CD4-positive, alpha-beta T cell (primary cell): Measurements from ENCODE around the gene FAM53B. TPM values are rescaled to one million over a fixed set of nuclear protein-coding genes. Genes with fewer than 3 reads are reported as not detected.

Experiments used
- ATAC-seq: fragments of 200-7000 bp; cut with Tn5 transposase; one replicate; pipeline ENCODE4 v1.10.0; 2022; ENCODE audit warnings: mild to moderate bottlenecking; ENCODE audit not compliant: poor library complexity
- CTCF ChIA-PET: fragments of 350-600 bp; sonication (Branson Sonifier 250); formaldehyde crosslinking; loops from one replicate; lab custom pipeline; 2021; ENCODE audit warnings: antibody characterized with exemption, inconsistent platforms; lab: Charles Lee
- POLR2A ChIA-PET: fragments of 350-600 bp; sonication (Branson Sonifier 250); formaldehyde crosslinking; loops from one replicate; lab custom pipeline; 2021; ENCODE audit warnings: antibody characterized with exemption, inconsistent platforms; lab: Charles Lee
- DNase-seq, 14 experiments: peaks; one replicate each; pipeline ENCODE4 v3.0.0-alpha.2; 2013 to 2020; ENCODE audit warnings: mixed read lengths in 2 of 14
- H3K27ac ChIP-seq, 2 donors: one replicate each; pipeline versions ENCODE4 v1.5.1 to v1.7.0; 2013; ENCODE audit warnings: low read length in 2 of 2, low read depth in 1 of 2, mild to moderate bottlenecking in 1 of 2
- H3K27me3 ChIP-seq, 2 experiments: 1 replicate in 1 of 2; 2 replicates in 1 of 2; pipeline versions ENCODE4 v1.6.1 to v1.7.0; 2013; ENCODE audit warnings: low read length in 2 of 2, control low read depth in 1 of 2, mild to moderate bottlenecking in 1 of 2, moderate library complexity in 1 of 2; ENCODE audit not compliant: insufficient read depth in 2 of 2, control insufficient read depth in 1 of 2
- H3K36me3 ChIP-seq: one replicate; pipeline ENCODE4 v1.6.1; 2013; ENCODE audit warnings: low read length, control low read depth; ENCODE audit not compliant: insufficient read depth
- H3K4me1 ChIP-seq: one replicate; pipeline ENCODE4 v1.6.1; 2013; ENCODE audit warnings: low read length, control low read depth; ENCODE audit not compliant: insufficient read depth
- H3K4me3 ChIP-seq: one replicate; pipeline ENCODE4 v1.5.1; 2013; ENCODE audit warnings: mild to moderate bottlenecking, low read length, moderate library complexity
- H3K9me3 ChIP-seq, 2 experiments: 1 replicate in 1 of 2; 2 replicates in 1 of 2; pipeline versions ENCODE4 v1.6.1 to v1.7.0; 2013; ENCODE audit warnings: low read length in 2 of 2, mild to moderate bottlenecking in 2 of 2, control low read depth in 1 of 2, moderate library complexity in 1 of 2; ENCODE audit not compliant: control insufficient read depth in 1 of 2, insufficient read depth in 1 of 2
- H3K27ac Mint-ChIP-seq: one replicate; pipeline ENCODE4 v1.8.0; 2020; ENCODE audit warnings: mixed read lengths
- H3K27me3 Mint-ChIP-seq: one replicate; pipeline ENCODE4 v1.8.0; 2021; ENCODE audit warnings: mixed read lengths
- H3K36me3 Mint-ChIP-seq: one replicate; pipeline ENCODE4 v1.8.0; 2021; ENCODE audit warnings: low read depth, mixed read lengths
- H3K4me1 Mint-ChIP-seq: one replicate; pipeline ENCODE4 v1.8.0; 2021; ENCODE audit warnings: low read depth, mixed read lengths
- H3K4me3 Mint-ChIP-seq: one replicate; pipeline ENCODE4 v1.8.0; 2020; ENCODE audit warnings: mild to moderate bottlenecking, mixed read lengths
- H3K9me3 Mint-ChIP-seq: one replicate; pipeline ENCODE4 v1.8.0; 2020; ENCODE audit warnings: mixed read lengths
- intact Hi-C, 2 experiments: fragments of 100-400 bp; cut with DNase I in 1 of 2; cut with micrococcal nuclease in 1 of 2; formaldehyde crosslinking; loops; one replicate each; pipeline versions ENCODE4 v1.15.1 to v1.9.0; 2023 to 2025; cut with DNase I, micrococcal nuclease
- total RNA-seq, 174 experiments: library from RNA in 2 of 174; stranded (reverse) in 2 of 174; gene quantifications; one replicate each; pipeline ENCODE4 v1.2.3 and lab custom pipeline; 2021 to 2026
- TF ChIP-seq, protein P1 (sequence below): fragments of 200-600 bp; IDR thresholded peaks from one replicate; pipeline ENCODE4 v1.8.0; 2022; ENCODE audit warnings: antibody characterized with exemption, mild to moderate bottlenecking

The FAM53B gene
- total RNA-seq, 2 experiments from 2014 or later, result 32.9 to 33.6 TPM

DNA sequence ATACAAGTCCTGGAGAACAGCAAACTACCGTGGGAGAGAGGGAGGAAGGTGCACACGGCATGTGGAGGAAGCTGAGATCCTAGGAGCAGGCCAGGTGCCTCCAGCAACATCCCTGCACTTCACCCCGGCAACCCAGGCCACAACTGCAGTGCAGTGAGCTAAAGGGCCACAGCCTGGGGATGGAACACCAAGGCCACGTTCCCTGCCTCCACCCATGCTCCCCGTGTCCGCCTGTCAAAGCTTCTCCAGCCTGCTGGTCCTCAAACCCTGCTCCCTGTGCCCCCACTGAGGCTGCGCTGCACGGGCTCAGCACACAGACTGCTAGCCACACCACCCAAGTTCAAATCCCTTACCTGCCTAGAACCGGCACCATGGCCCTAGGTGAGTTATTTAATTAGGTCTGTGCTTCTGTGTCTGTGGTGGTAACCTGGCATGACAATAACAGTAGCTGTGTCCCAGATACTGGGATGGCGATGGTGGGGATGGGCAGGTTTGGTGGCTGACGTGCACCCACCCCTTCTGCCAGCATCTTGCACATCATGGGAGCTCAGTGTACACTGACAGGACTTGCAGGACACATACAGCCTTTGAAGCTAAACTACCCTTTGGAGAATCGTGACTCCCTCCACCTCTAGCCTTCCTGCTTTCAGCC lies 85.5 kb downstream of the FAM53B start:
- peak overlapping the region; percentile 81 for H3K27ac Mint-ChIP-seq
- TF ChIP-seq, protein P1, sequence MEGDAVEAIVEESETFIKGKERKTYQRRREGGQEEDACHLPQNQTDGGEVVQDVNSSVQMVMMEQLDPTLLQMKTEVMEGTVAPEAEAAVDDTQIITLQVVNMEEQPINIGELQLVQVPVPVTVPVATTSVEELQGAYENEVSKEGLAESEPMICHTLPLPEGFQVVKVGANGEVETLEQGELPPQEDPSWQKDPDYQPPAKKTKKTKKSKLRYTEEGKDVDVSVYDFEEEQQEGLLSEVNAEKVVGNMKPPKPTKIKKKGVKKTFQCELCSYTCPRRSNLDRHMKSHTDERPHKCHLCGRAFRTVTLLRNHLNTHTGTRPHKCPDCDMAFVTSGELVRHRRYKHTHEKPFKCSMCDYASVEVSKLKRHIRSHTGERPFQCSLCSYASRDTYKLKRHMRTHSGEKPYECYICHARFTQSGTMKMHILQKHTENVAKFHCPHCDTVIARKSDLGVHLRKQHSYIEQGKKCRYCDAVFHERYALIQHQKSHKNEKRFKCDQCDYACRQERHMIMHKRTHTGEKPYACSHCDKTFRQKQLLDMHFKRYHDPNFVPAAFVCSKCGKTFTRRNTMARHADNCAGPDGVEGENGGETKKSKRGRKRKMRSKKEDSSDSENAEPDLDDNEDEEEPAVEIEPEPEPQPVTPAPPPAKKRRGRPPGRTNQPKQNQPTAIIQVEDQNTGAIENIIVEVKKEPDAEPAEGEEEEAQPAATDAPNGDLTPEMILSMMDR, result no peak
- H3K36me3 Mint-ChIP-seq, result peaks cover 17% of the 10 kb centered on the region
- peak overlapping the region; percentile 57 to 83 for H3K27ac ChIP-seq
- peaks cover 26% of the 10 kb centered on the region for H3K36me3 ChIP-seq
- intact Hi-C loops, result no loop called here
- DNase-seq (peak in 2 of 14 experiments; percentile 32 to 51), ATAC-seq (peak; percentile 11)
- H3K27me3 ChIP-seq, result no peaks in the 10 kb centered on the region
- peaks cover 93% of the 10 kb centered on the region for H3K4me1 ChIP-seq
- H3K4me1 Mint-ChIP-seq, result peaks cover 81% of the 10 kb centered on the region
- peak overlapping the region; percentile 30 for H3K4me3 Mint-ChIP-seq
- no peaks in the 10 kb centered on the region for H3K9me3 Mint-ChIP-seq
- no peaks in the 10 kb centered on the region for H3K9me3 ChIP-seq
- ChIA-PET POLR2A (interaction anchor here (0.9 to 1.4 kb wide), 11 partner anchors 10 to 82 kb away, joined by 3 to 11 read pairs (median 4); no protein-coding TSS in a partner anchor), CTCF (interaction anchor here (0.9 to 2.0 kb wide), 5 partner anchors 11 to 84 kb away, joined by 3 to 7 read pairs (median 5); no protein-coding TSS in a partner anchor)
- no peak overlapping the region for H3K4me3 ChIP-seq
- H3K27me3 Mint-ChIP-seq, result no peaks in the 10 kb centered on the region

DNA sequence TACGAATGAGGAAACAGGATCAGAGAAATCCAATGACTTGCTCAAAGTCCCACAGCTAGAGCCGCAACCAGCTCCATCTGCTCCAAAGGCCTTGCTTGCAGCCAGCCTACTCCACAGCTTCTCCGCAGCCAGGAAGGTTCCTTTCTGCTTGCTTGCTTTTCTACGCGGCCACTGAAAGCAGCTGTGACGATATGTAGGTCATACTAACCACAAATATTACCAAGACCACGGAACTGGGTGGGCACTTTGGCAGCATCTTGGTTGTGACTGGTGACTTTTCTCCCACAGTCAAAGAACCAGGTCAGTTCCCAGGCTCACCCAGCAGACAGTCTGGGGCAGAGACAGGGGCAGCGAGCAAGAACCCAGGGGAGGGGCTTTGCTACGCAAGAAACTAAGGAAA lies 86.4 kb downstream of the FAM53B start:
- Histone ChIP-seq H3K4me3 (peak overlapping the region; percentile 17), H3K4me1 (peaks cover 93% of the 10 kb centered on the region), H3K36me3 (peaks cover 22% of the 10 kb centered on the region), H3K27ac (peak overlapping the region; percentile 57 to 83), H3K27me3 (no peaks in the 10 kb centered on the region), H3K9me3 (no peaks in the 10 kb centered on the region)
- H3K9me3 Mint-ChIP-seq, result no peaks in the 10 kb centered on the region
- H3K36me3 Mint-ChIP-seq, result peaks cover 17% of the 10 kb centered on the region
- peaks cover 81% of the 10 kb centered on the region for H3K4me1 Mint-ChIP-seq
- POLR2A ChIA-PET, result interaction anchor here (0.9 to 1.4 kb wide), 4 partner anchors 10 to 84 kb away, joined by 3 to 5 read pairs (median 4); no protein-coding TSS in a partner anchor
- intact Hi-C loops, result no loop called here
- CTCF ChIA-PET, result interaction anchor here (1.0 to 1.6 kb wide), 3 partner anchors 9 to 83 kb away, joined by 3 to 4 read pairs (median 4); no protein-coding TSS in a partner anchor
- H3K27ac Mint-ChIP-seq, result peak overlapping the region; percentile 81
- DNase-seq (peak in 10 of 14 experiments; percentile 25 to 86 (median 42)), ATAC-seq (peak; percentile 62)
- TF ChIP-seq, protein P1, result no peak
- H3K4me3 Mint-ChIP-seq, result peak overlapping the region; percentile 32
- no peaks in the 10 kb centered on the region for H3K27me3 Mint-ChIP-seq

DNA sequence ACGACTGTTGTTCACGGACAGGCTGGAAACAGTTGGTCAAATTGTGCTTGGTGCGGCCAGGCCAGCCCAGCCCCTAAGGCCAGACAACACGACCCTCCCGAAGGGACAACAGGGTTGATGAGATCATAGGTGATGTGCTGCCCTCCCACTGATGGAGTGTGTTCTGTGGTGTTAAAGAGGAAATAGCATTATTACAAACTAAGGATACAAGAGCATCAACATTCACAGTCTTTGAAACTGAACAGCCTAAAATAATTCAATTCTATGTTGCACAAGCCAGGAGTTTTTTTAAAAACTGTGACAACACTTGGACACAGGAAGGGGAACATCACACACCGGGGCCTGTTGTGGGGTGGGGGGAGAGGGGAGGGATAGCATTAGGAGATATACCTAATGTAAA lies 87.6 kb downstream of the FAM53B start:
- H3K9me3 Mint-ChIP-seq, result no peaks in the 10 kb centered on the region
- Histone ChIP-seq H3K27me3 (no peaks in the 10 kb centered on the region), H3K36me3 (peaks cover 19% of the 10 kb centered on the region), H3K9me3 (no peaks in the 10 kb centered on the region), H3K4me3 (no peak overlapping the region), H3K4me1 (peaks cover 95% of the 10 kb centered on the region), H3K27ac (peak overlapping the region in 1 of 2 donors; percentile 23)
- TF ChIP-seq, protein P1, result no peak
- DNase-seq, result no peak
- intact Hi-C loops, result no loop called here
- H3K27me3 Mint-ChIP-seq, result no peaks in the 10 kb centered on the region
- no peak for ATAC-seq
- peaks cover 90% of the 10 kb centered on the region for H3K4me1 Mint-ChIP-seq
- ChIA-PET POLR2A (interaction anchor here (1.2 kb wide), 1 partner anchor 9 kb away, joined by 5 read pairs; no protein-coding TSS in a partner anchor), CTCF (interaction anchor here (1.3 to 1.6 kb wide), 2 partner anchors 7 to 20 kb away, joined by 4 read pairs; no protein-coding TSS in a partner anchor)
- no peak overlapping the region for H3K4me3 Mint-ChIP-seq
- H3K27ac Mint-ChIP-seq, result peak overlapping the region; percentile 65
- peaks cover 12% of the 10 kb centered on the region for H3K36me3 Mint-ChIP-seq
